IMR-90 (cell line): ENCODE measurements around the gene HPSE2. TPM values are rescaled to one million over a fixed set of nuclear protein-coding genes. Genes with fewer than 3 reads are reported as not detected.

Experiments
- ATAC-seq: fragments of 200-7000 bp; cut with Tn5 transposase; 2 replicates; pipeline ENCODE4 v1.9.1; 2020; ENCODE audit warnings: low read depth, mild to moderate bottlenecking, moderate library complexity
- BruUV-seq: library from RNA; stranded (reverse); fragments of 400-500 nt; replicated peaks from 2 replicates; lab custom pipeline; 2021; lab: Mats Ljungman, UMichigan
- CTCF ChIA-PET: fragments of 300-600 bp; formaldehyde crosslinking; extraction: SDS; loops from one replicate; lab custom pipeline; 2021; ENCODE audit warnings: antibody characterized with exemption; lab: Yijun Ruan, JAX
- POLR2A ChIA-PET: fragments of 300-600 bp; sonication (Branson Sonifier 250); formaldehyde crosslinking; loops from one replicate; lab custom pipeline; 2022; ENCODE audit warnings: antibody characterized with exemption; ENCODE audit not compliant: unreplicated experiment; lab: Charles Lee
- DNase-seq: peaks from one replicate; pipeline ENCODE4 v3.0.0; 2013
- H2AFZ ChIP-seq: replicated peaks from 2 replicates; pipeline ENCODE3; 2013; ENCODE audit warnings: low read length, mild to moderate bottlenecking; ENCODE audit not compliant: poor library complexity
- H2AK5ac ChIP-seq: 2 replicates; pipeline ENCODE4 v1.6.1; 2013; ENCODE audit warnings: low read depth, low read length, inconsistent platforms
- H2AK9ac ChIP-seq: replicated peaks from 2 replicates; pipeline ENCODE3; 2013; ENCODE audit warnings: mild to moderate bottlenecking, low read depth, low read length, moderate library complexity; ENCODE audit not compliant: poor library complexity
- H2BK120ac ChIP-seq: 2 replicates; pipeline ENCODE4 v1.6.1; 2013; ENCODE audit warnings: low read depth, low read length, inconsistent platforms
- H2BK15ac ChIP-seq: 3 replicates; pipeline ENCODE4 v1.6.1; 2013; ENCODE audit warnings: low read depth, low read length, inconsistent platforms
- H2BK20ac ChIP-seq: 2 replicates; pipeline ENCODE4 v1.6.1; 2013; ENCODE audit warnings: low read depth, mild to moderate bottlenecking, inconsistent platforms, low read length, moderate library complexity
- H2BK5ac ChIP-seq: 2 replicates; pipeline ENCODE4 v1.6.1; 2013; ENCODE audit warnings: mild to moderate bottlenecking, low read depth, low read length, inconsistent platforms; ENCODE audit not compliant: poor library complexity, severe bottlenecking
- H3K14ac ChIP-seq: replicated peaks from 2 replicates; pipeline ENCODE4 v1.6.1; 2013; ENCODE audit warnings: low read depth, low read length, inconsistent platforms
- H3K18ac ChIP-seq: 2 replicates; pipeline ENCODE4 v1.6.1; 2013; ENCODE audit warnings: low read depth, low read length, control low read depth
- H3K23ac ChIP-seq: 2 replicates; pipeline ENCODE4 v1.6.1; 2013; ENCODE audit warnings: low read depth, low read length, inconsistent platforms
- H3K27ac ChIP-seq: 2 replicates; pipeline ENCODE4 v1.5.1; 2013; ENCODE audit warnings: mild to moderate bottlenecking, control low read depth, low read length; ENCODE audit not compliant: insufficient read depth
- H3K27me3 ChIP-seq: 2 replicates; pipeline ENCODE4 v1.6.1; 2013; ENCODE audit warnings: low read length; ENCODE audit not compliant: control insufficient read depth, insufficient read depth
- H3K36me3 ChIP-seq: 2 replicates; pipeline ENCODE4 v1.6.1; 2013; ENCODE audit warnings: low read length, mixed read lengths; ENCODE audit not compliant: control insufficient read depth, insufficient read depth
- H3K4ac ChIP-seq: 2 replicates; pipeline ENCODE4 v1.6.1; 2013; ENCODE audit warnings: low read depth, low read length, inconsistent platforms
- H3K4me1 ChIP-seq: 2 replicates; pipeline ENCODE4 v1.6.1; 2013; ENCODE audit warnings: low read length, mixed read lengths; ENCODE audit not compliant: control insufficient read depth, insufficient read depth
- H3K4me2 ChIP-seq: 2 replicates; pipeline ENCODE4 v1.6.1; 2013; ENCODE audit warnings: low read depth, mild to moderate bottlenecking, control low read depth, low read length, moderate library complexity
- H3K4me3 ChIP-seq: 2 replicates; pipeline ENCODE4 v1.5.1; 2013; ENCODE audit warnings: low read depth, mild to moderate bottlenecking, control low read depth, low read length, moderate library complexity; ENCODE audit not compliant: insufficient read depth
- H3K56ac ChIP-seq: 2 replicates; pipeline ENCODE4 v1.6.1; 2013; ENCODE audit warnings: low read length, inconsistent platforms; ENCODE audit not compliant: insufficient read depth; ENCODE audit errors: extremely low read depth
- H3K79me1 ChIP-seq, 2 experiments: 2 replicates each; pipeline ENCODE4 v1.6.1; 2013; ENCODE audit warnings: low read length in 2 of 2, inconsistent platforms in 1 of 2, low read depth in 1 of 2
- H3K9ac ChIP-seq: 2 replicates; pipeline ENCODE4 v1.6.1; 2013; ENCODE audit warnings: low read depth, low read length, control low read depth
- H3K9me1 ChIP-seq: 2 replicates; pipeline ENCODE4 v1.6.1; 2013; ENCODE audit warnings: low read length, inconsistent platforms; ENCODE audit not compliant: insufficient read depth
- H3K9me3 ChIP-seq: 2 replicates; pipeline ENCODE4 v1.6.1; 2013; ENCODE audit warnings: low read length; ENCODE audit not compliant: control insufficient read depth, insufficient read depth
- H4K20me1 ChIP-seq: 2 replicates; pipeline ENCODE4 v1.6.1; 2013; ENCODE audit warnings: low read length, inconsistent platforms; ENCODE audit not compliant: insufficient read depth
- H4K5ac ChIP-seq: 2 replicates; pipeline ENCODE4 v1.6.1; 2013; ENCODE audit warnings: mild to moderate bottlenecking, low read depth, low read length, control low read depth
- H4K8ac ChIP-seq, 2 experiments: 2 replicates each; pipeline ENCODE4 v1.6.1; 2013; ENCODE audit warnings: low read depth in 2 of 2, low read length in 2 of 2, control low read depth in 1 of 2, inconsistent platforms in 1 of 2
- H4K91ac ChIP-seq: 2 replicates; pipeline ENCODE4 v1.6.1; 2013; ENCODE audit warnings: low read depth, low read length, inconsistent platforms; ENCODE audit not compliant: insufficient read depth
- MAZ ChIP-seq: IDR thresholded peaks from 2 replicates; pipeline ENCODE4 v1.6.1; 2012; ENCODE audit warnings: low read depth, mild to moderate bottlenecking, low read length, improper control_type of control experiment, moderate library complexity, borderline replicate concordance
- MXI1 ChIP-seq: IDR thresholded peaks from 2 replicates; pipeline ENCODE4 v1.6.1; 2012; ENCODE audit warnings: low read depth, mild to moderate bottlenecking, low read length, moderate library complexity, borderline replicate concordance
- POLR2A ChIP-seq: IDR thresholded peaks from 2 replicates; pipeline ENCODE4 v1.6.1; 2012; ENCODE audit warnings: mild to moderate bottlenecking, low read depth, low read length
- WGBS, 2 experiments: methylation state at CpG; one replicate each; pipeline versions ENCODE4 v1.1.5 to v1.1.7; 2013; ENCODE audit warnings: missing lambda C conversion rate in 2 of 2; ENCODE audit not compliant: insufficient read length in 1 of 2; ENCODE audit errors: extremely low coverage in 2 of 2; 5-methylcytosine and 5-hydroxymethylcytosine counted together
- dilution Hi-C: fragments of 300-500 bp; cut with HindIII; formaldehyde crosslinking; loops from one replicate; pipeline ENCODE4 v1.14.3; 2018; ENCODE audit warnings: low sequenced_read_pairs; ENCODE audit not compliant: unreplicated experiment
- in situ Hi-C: fragments of 300-500 bp; cut with MboI; formaldehyde crosslinking; loops from 3 replicates; pipeline ENCODE4 v1.14.3; 2019; ENCODE audit warnings: low sequenced_read_pairs, inconsistent platforms, mixed read lengths
- intact Hi-C: fragments of 100-400 bp; cut with micrococcal nuclease; formaldehyde crosslinking; loops from 2 replicates; pipeline ENCODE4 v1.10.0; 2022
- polyA plus RNA-seq, 3 experiments: library from polyadenylated mRNA; depleted of rRNA; stranded (reverse); fragments of >200 nt; gene quantifications; 2 replicates each; pipeline ENCODE4 v1.2.3, GENCODE V29; 2012; ENCODE audit warnings: low replicate concordance in 1 of 3
- total RNA-seq: library from RNA; depleted of rRNA; stranded (reverse); fragments of >200 nt; gene quantifications from 2 replicates; pipeline ENCODE4 v1.2.3, GENCODE V29; 2012

Gene HPSE2
- total and polyA plus RNA-seq, 2 of the 4 experiments (the other 2 are of a cell fraction), result not detected

GRCh38 chr10:98414932-98415730 lies 820.5 kb downstream of the HPSE2 start, which contains the start of gene PYROXD2:
TSS of gene PYROXD2 (minus strand) at chr10:98415182. CDS start at chr10:98415135, 47 bp downstream.
- TF ChIP-seq POLR2A (peak; percentile 61; the same call in 1 of the 2 replicates), MXI1 (no peak), MAZ (peak; percentile 82)
- Histone ChIP-seq H3K4ac (peak within 1 kb of the TSS; percentile 94), H3K9ac (peak within 1 kb of the TSS; percentile 97), H3K56ac (peak within 1 kb of the TSS; percentile 80), H2BK120ac (peak within 1 kb of the TSS; percentile 76), H2AK9ac (peak within 1 kb of the TSS; percentile 99), H2BK20ac (peak within 1 kb of the TSS; percentile 54), H2AFZ (peak within 1 kb of the TSS; percentile 96), H2BK15ac (peak within 1 kb of the TSS; percentile 49; the same call in 1 of the 3 replicates), H3K9me1 (peaks cover 31% of the 10 kb centered on the region), H3K14ac (peak within 1 kb of the TSS; percentile 96), H2BK5ac (peak within 1 kb of the TSS; percentile 89), H4K20me1 (peaks cover 8% of the 10 kb centered on the region; the same call in 1 of the 2 replicates), H4K5ac (peak within 1 kb of the TSS; percentile 93), H3K27ac (peak within 1 kb of the TSS; percentile 95), H3K23ac (peak within 1 kb of the TSS; percentile 66), H3K18ac (peak within 1 kb of the TSS; percentile 84), H4K91ac (peak within 1 kb of the TSS; percentile 98), H3K27me3 (no peaks in the 10 kb centered on the region), H3K9me3 (no peaks in the 10 kb centered on the region), H2AK5ac (peak within 1 kb of the TSS; percentile 95), H3K79me1 (peaks cover 14 to 39% of the 10 kb centered on the region in 2 experiments; a peak in 3 of 4 replicates), H3K4me1 (peaks cover 30% of the 10 kb centered on the region), H3K36me3 (peaks cover 32% of the 10 kb centered on the region), H3K4me2 (peak within 1 kb of the TSS; percentile 79), H4K8ac (peak within 1 kb of the TSS; percentile 84 to 97), H3K4me3 (peak within 1 kb of the TSS; percentile 70)
- POLR2A ChIA-PET, result interaction anchor here (0.5 to 0.8 kb wide), 3 partner anchors 9 to 818 kb away, joined by 3 to 4 read pairs (median 3); no protein-coding TSS in a partner anchor
- DNase-seq (peak; percentile 88), ATAC-seq (peak; percentile 93)
- CTCF ChIA-PET, result no interaction called here
- BruUV-seq, result no TSS peak
- dilution Hi-C loops (no loop called here), intact Hi-C loops (loop anchor here (10.0 kb wide), 1 partner anchor 240 kb away; no protein-coding TSS in a partner anchor), in situ Hi-C loops (no loop called here)
- 10% methylated on average over 2 of the region's 25 CpGs; no CpG with 5 or more reads in 1 of the 2 experiments for WGBS, 2 experiments
